ENCODE measurements around the gene BMPER.

DNA sequence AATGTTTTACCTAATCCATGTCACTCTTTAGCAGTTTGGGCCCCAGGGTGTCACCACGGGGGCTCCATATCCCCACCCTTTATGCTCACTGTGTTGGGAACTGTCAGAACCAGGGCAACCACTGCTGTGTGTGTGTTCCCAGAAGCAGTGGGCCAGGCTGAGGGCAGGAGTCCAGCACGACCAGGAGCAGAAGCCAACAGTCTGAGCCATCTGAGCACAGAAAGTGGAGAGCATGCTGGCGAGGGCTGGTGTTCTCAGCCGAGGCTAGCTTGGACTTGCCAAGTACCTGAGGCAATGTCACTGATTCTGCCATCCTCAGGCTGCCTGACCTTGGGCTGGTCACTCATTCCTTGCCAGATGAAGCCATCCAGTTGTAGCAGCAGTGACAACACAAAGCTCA lies 285.0 kb downstream of the BMPER start:
- no peak for TF ChIP-seq GATA3 (IDR thresholded peaks at IDR 0.05; ENCODE audit: low read depth, low read length)
- TF ChIP-seq GATA2 (IDR thresholded peaks at IDR 0.05; ENCODE audit: low read depth, low read length), result no peak

Measured in SH-SY5Y (cell line).